GM19099 (cell line): ENCODE measurements around the gene PTPRT.

Experiments used
- POLR2A ChIP-seq: IDR thresholded peaks from 3 replicates; pipeline ENCODE4 v1.6.1; 2011; ENCODE audit warnings: low read depth; ENCODE audit not compliant: insufficient read length; ENCODE audit errors: extremely low read depth

Gene PTPRT

DNA sequence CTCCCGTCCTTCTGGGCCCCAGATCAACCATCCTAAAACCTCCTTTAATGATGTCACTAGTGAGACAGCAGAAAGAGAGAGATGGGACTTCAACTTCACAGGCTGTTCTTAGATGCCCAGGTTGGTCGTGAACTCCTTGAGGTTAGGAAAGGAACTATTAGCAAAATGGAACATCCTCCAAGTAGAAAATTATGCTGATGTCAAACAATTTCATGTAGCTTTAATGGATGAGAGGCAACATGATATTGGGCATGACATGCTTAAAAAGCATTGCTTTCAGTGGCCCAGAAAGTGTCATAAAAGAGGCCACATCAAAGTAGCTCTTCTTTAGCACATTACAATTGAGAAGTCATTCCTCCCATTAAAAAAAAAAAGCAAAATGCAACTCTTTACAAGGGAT is 248.1 kb downstream of the PTPRT start:
- TF ChIP-seq POLR2A: no peak

DNA sequence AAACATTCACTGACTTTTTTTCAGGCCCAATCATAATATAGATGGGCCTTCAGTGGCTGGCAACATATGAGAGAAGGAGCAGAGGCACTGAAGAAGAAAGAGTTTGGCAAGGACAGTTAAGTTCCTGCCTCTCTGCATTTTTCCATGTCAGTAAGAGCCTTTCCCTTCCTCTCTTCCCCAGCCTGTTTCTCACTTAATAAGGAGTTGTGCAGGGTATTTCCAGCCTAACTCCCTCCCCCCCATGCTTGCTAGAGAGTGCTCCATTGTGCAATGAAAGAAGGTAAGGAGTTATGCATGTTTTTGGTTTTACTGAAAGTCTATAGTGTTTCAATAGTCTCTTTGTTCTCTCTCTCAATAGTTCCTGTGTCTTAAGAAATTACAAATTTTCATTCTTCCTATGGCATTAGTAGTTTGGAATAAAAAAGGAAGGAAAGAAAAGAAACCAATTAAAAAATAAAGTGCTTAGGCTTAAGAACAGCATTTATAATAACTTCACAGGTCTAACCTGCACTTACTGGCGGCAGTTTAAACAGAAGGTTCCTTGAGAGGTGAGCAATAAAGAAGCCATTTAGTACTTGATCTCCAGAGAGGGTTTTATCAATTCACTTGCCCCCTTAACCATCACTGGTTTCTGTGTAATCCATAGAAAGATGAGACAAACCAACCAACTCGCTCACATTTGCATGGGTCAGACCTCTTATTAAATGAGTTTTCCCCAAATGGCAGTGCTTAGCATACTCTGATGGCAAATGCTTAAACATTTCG is 251.1 kb downstream of the PTPRT start:
- no peak for TF ChIP-seq POLR2A

- TF ChIP-seq POLR2A: no peak
Measured at GRCh38 chr20:42936482-42936881, 253.2 kb downstream of the PTPRT start.

GRCh38 chr20:42924215-42924614 is 265.5 kb downstream of the PTPRT start:
- TF ChIP-seq POLR2A: no peak

- TF ChIP-seq POLR2A: no peak
Measured at GRCh38 chr20:42923348-42923918, 266.3 kb downstream of the PTPRT start.

DNA sequence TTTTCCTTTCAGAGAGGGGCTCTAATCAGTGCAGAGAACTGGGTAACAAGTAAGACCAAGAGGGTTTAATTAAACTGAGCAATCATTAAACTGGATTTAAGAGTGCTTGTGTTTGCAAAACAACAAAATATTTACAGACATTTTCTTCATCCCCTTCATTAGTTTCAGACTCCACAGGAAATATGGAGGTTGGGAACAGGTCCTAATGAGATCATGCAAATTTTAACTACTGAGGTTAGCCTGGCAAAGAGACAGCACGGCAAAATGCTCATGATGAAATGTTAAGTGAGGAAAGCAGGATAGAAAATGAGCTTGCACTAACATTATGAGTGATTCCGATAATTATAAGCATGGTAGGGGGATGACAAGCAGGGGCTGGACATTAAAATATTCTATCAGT is 268.9 kb downstream of the PTPRT start:
- TF ChIP-seq POLR2A: no peak

GRCh38 chr20:42919316-42919715 is 270.4 kb downstream of the PTPRT start:
- no peak for TF ChIP-seq POLR2A

- TF ChIP-seq POLR2A: no peak
Measured at GRCh38 chr20:42915081-42915480, 274.6 kb downstream of the PTPRT start.

- TF ChIP-seq POLR2A: no peak
Measured at GRCh38 chr20:42914302-42914701, 275.4 kb downstream of the PTPRT start.

GRCh38 chr20:42907730-42908129 is 282.0 kb downstream of the PTPRT start:
- no peak for TF ChIP-seq POLR2A

- TF ChIP-seq POLR2A: no peak
Measured at GRCh38 chr20:42906120-42906519, 283.6 kb downstream of the PTPRT start.

DNA sequence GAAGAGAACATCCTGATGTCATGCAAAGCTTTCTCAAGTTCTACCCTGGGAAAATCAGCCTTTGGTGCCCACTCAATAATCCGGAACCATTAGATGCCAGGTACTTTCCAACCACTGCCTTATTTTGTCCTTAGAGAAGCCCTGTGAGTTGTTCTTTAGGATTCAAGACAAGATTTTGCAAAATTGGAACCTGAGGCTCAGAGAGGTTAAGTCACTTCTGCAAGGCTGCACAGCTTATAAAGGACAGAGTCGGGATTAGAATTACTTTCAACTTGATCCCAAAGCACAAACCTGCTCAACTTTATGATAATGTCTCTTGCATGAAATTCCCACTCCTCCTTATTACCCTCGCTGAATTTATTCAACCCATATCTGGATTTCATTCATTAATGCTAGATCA is 287.2 kb downstream of the PTPRT start:
- TF ChIP-seq POLR2A: no peak

GRCh38 chr20:42901689-42902440 is 287.8 kb downstream of the PTPRT start:
- no peak for TF ChIP-seq POLR2A

- no peak for TF ChIP-seq POLR2A
Measured at GRCh38 chr20:42895020-42895419, 294.7 kb downstream of the PTPRT start.

DNA sequence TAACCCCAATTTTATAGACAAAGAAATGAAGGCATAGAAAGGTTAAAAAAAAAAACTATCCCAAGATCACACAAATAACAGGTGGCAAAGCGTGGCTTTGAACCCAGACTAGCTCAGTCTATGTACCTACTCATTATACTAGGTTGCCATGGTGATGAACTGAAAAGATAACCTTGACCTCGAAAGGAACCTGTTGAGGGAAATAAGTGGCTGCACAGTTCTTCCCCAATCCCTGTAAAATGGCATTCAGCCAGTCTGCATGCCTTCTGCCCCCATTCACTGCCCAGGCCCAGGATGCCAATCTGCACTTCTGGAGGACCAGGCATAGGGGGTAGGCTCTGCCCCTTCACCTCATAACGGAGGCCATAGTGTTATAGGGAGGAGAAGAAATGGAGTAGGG is 295.2 kb downstream of the PTPRT start:
- no peak for TF ChIP-seq POLR2A

DNA sequence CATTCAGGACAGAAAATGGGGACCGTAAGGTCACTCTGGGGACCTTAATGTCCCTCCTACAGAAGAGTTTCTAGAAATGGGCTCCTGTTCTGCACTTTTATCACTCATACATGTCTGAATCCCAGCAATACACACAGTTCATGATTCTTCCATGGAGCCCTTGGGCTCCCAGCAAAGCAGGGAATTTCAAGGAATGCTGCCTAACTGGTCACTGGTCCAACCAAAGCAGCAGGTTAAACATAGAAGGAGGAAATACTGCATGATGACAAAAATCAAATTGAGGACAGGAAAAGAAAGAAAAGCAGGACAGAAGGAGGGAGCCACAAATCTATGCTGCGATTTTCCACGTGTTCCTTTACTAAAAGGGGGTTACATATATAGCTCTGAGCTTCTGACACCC is 300.2 kb downstream of the PTPRT start:
- no peak for TF ChIP-seq POLR2A
